ENCODE data around the gene MBNL2.

MBNL2 gene

GRCh38 chr13:97430296-97430695 lies 208.2 kb downstream of the MBNL2 start:
- no peak for TF ChIP-seq CTCF (conservative IDR thresholded peaks at IDR 0.05; ENCODE audit: control insufficient read depth, insufficient read depth, low read depth, low read length)
- no peak overlapping the region for H3K4me3 ChIP-seq (ENCODE audit: control insufficient read depth, low read depth, low read length)
- DNase-seq (ENCODE audit: low read depth), result no peak

DNA sequence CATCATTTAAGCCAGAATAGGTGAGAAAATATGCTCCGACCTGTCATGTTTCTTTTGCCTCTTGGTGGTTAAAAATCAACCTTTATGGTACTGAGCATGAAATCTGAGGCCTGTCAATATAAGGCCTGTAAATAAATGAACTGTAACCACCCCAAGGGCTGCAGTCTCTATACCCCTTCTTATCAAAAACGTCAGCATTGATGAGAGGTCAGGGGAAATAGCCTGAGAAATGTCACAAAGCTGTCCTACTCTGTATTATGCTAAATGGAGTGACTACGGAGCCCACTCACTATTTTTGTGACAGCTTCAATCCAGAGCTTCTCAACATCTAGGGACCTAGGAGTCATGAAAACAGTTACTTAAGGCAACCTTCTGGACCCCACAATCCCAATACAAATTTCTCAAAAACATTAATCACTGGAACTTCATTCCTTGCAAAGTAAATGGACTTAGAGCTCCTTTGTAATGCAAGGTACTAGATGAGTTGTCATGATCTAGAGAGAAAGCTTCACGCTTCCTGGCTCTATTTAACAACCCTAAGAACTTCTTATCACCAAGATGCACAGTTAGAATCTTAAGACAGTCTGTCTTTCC lies 209.1 kb downstream of the MBNL2 start:
- TF ChIP-seq CTCF (conservative IDR thresholded peaks at IDR 0.05; ENCODE audit: control insufficient read depth, insufficient read depth, low read depth, low read length), result no peak
- H3K4me3 ChIP-seq (ENCODE audit: control insufficient read depth, low read depth, low read length), result no peak overlapping the region
- DNase-seq (ENCODE audit: low read depth), result no peak

DNA sequence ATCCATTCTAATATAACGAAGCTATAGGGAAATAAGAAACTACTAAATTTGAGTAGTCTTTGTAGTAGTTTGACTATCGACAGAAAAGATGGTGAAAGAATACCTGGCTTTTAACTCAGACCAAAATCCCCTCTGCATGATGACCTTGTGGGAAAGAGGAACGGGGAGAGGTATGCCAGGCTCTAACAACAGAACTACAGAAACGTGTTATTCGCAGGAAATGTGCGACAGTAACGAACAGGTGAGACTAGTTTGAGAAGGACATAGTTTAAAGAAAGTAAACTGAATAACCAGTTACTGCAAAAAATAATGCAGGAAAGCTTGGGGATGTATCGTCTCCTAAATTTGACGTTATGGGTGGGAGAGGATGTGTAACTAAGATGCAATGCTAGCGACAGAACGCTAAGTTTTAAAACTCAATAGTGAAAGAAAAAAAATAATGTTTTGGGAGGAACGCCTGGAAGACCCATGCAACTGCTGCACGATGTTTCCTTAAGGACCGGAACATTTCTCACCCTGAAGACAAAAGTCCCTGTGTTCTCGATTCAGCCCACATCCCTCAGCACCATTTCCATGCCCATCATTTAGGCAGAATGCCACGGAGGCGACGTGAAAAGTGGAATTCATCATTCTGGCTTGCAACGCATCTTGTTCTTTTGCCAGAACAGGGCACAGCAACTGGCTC lies 210.2 kb downstream of the MBNL2 start:
- no peak for TF ChIP-seq CTCF (conservative IDR thresholded peaks at IDR 0.05; ENCODE audit: control insufficient read depth, insufficient read depth, low read depth, low read length)
- DNase-seq (ENCODE audit: low read depth), result no peak
- peak overlapping the region; percentile 87 for H3K4me3 ChIP-seq (ENCODE audit: control insufficient read depth, low read depth, low read length)

DNA sequence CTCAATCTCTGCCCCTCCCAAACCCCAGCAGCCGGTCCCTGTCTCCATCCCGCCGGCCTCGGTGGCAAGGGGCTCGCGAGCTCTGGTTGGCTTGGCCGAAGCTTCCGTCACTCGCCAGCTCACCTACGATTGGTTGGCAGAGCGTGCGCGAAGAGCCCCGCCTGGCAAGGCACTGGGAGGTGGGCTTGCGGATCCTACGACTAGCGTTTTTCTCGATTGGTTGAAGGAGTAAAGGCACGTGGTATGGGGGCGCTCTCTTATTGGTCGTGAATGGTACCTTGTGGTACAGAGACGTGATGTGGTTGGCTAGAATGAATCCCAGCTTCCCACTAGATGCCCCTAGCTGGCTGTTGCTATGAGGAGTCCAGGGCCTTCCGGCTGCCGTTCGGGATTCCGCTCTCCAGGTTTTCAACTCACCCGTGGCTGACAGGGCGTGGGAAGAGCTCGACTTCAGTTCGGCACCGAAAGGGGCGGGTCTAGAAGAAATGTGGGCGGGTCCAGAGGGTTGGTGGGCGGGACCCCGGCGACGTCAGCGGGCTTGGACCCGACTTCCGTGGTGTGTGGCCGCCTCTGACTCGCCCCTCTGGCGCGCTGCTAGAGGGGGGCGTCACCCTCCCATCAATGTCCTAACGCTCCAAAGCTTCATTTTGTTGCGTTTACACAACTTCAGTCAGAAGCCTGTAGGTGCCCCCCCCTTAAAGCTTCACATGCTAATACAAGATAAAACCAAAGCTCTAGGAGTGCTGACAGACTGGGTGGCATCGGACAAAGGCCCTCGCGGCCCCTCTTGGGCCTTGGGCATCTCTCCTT lies 211.0 kb downstream of the MBNL2 start:
- peak overlapping the region; percentile 89 for H3K4me3 ChIP-seq (ENCODE audit: control insufficient read depth, low read depth, low read length)
- DNase-seq (ENCODE audit: low read depth), result peak; percentile 100
- no peak for TF ChIP-seq CTCF (conservative IDR thresholded peaks at IDR 0.05; ENCODE audit: control insufficient read depth, insufficient read depth, low read depth, low read length)

DNA sequence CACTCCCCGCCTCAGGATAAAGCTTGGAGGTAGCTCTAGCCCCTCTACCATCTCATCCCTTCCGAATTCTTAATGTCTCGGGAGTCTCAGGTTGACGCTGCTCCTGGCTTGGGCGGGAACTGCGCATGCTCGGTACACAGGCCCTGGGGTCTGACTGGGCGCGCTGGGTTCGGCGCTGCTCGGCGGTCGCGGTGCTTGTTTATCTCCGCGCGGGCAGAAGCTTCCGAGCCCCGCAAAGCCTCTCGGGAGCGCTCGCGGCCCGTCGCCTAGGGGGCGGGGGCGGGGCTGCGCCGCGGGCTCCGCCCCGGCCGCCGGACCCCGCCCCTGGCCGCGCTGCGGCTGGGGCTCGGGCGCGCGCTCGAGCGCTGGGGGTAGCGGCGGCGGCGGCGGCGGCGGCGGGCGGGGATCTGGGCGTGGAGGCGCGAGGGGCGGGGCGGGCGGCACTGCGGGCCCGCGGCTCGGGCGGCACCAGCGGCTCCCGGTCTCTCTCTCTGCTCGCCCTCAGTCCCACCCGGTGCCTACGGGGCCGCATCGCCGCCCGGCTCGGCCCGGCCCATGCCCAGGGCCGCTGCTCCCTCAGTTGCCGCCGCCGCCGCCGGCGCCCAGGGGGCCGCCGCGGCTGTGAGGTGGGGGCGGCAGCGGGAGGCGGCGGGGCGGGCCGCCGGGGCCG lies 211.7 kb downstream of the MBNL2 start, which contains the start of gene RAP2A:
Gene RAP2A, plus strand, starts transcription at position 443 of the 670 bp plus-strand sequence. CDS start 302 bp downstream, outside the sequence.
- peak within 1 kb of the TSS; percentile 89 for H3K4me3 ChIP-seq (ENCODE audit: control insufficient read depth, low read depth, low read length)
- TF ChIP-seq CTCF (conservative IDR thresholded peaks at IDR 0.05; ENCODE audit: control insufficient read depth, insufficient read depth, low read depth, low read length), result no peak
- DNase-seq (ENCODE audit: low read depth), result peak; percentile 86
